GM19328 (cell line): ENCODE results near the gene STAG1.
"Not testable (repeated sequence)": the region's sequence is repeated elsewhere in the genome, so short reads cannot be mapped to it uniquely, and the experiment has no call there.

Experiments used
- ATAC-seq: cut with Tn5 transposase; IDR thresholded peaks from one replicate; pipeline ENCODE4 v1.9.1; 2021; ENCODE audit warnings: mild to moderate bottlenecking, moderate library complexity; ENCODE audit not compliant: unreplicated experiment

STAG1 gene

DNA sequence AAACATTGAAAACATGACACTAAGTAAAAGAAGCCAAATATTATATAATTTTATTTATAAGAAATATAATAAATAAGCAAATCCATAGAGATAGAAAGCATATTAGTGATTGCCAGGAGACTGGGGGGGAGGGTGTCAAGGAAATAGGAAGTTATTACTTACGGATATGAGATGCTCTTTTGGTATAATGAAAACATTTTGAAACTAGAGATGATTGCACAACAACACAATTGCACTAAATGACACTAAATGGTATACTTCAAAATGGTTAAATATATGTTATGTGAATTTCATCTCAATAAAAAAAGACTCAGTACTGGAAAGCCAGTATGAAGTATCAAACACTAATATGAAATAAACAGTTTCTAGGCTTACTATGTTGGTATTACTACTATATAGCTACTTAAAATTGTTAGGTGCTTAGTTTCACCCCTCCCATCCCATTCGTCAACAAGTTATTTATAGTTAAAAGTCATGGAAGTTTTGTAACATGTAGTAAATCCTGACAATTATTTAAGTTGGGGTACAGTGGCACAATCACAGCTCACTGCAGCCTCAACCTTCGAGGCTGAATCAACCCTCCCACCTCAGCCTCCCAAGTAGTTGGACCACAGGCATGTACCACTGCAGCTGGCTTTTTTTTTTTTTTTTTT lies 43.7 kb downstream of the STAG1 start:
- ATAC-seq = no peak

DNA sequence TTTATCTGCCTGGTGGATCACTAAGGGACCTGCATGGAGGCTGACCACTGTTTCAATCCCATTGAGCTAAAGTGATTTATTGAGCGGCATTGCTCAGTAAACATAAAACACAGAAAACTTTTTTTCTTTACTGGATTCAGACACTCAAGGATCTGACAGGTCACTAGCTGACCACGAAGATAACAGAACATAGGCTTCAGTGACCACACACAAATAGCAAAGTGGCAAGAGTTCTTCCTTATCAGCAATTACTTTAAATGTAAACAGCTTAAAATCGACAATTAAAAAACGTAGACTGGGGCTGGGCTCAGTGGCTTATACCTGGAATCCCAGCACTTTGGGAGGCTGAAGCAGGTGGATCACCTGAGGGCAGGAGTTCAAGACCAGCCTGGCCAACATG lies 48.7 kb downstream of the STAG1 start:
- no peak for ATAC-seq

DNA sequence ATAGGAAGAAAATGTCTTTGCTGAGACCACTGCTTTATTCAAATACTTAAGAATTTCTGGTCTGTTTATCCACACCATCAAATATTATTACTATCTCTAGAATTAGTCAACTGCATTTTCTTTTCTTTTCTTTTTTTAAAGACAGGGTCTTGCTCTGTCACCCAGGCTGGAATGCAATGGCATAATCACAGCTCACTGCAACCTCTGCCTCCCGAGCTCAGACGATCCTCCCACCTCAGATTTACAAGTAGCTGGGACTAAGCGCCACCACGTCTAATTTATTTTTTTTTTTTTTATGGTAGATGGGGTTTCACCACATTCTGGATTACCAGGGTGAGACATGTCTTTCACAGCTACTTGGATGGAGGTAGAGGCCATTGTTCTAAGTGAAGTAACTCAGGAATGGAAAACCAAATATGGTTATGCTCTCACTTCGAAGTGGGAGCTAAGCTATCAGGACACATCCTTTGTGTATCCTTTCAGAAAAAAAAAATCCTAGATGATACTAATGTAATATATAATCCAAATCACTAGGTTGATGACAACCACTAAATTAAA lies 52.8 kb downstream of the STAG1 start:
- ATAC-seq = no peak

DNA sequence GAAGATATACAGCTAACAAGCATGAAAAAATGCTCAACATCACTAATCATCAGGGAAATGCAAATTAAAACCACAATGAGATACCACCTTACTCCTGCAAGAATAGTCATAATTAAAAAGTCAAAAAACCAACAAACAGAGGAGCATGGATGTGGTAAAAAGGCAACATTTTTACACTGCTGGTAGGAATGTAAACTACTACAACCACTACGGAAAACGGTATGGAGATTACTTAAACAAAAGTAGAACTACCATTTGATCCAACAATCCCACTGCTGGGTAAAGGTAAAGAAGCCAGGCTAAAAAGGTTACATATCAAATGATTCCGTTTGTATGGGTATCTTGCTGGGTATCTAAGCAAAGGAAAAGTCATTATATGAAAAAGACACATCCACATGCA lies 53.8 kb downstream of the STAG1 start:
- ATAC-seq = no peak

DNA sequence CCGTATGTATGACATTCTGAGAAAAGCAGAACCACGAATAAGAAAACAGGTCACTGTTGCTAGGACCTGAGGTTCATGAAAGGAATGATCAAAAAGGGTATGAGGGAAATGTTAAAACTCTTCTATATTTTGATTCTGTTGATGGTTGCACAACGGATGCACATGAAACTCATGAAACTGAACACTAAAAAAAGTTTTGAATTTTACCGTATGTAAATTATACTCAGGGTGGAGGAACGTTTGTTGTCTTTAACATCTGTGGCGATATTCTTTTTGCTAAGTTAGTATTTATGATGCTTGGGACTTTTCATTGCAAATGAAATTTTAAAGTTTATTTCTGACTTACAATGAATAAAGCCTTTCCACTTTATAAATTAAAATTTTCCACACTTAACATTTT lies 55.4 kb downstream of the STAG1 start:
- no peak for ATAC-seq

DNA sequence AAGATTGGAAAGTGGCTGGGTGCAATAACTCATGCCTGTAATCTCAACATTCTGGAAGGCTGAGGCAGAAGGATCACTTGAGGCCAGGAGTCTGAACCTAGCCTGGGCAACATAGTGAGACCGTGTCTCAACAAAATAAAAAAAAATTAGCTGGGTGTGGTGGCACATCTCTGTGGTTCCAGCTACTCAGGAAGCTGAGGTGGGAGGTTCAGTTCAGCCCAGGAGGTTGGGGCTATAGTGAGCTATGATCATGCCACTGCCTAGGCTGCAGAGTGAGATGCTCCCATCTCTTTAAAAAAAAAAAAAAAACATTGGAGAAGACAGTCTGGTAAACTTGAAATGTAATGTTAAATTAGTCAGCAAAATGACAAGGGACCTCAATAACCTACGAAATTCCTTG lies 57.9 kb downstream of the STAG1 start:
- ATAC-seq = no peak

DNA sequence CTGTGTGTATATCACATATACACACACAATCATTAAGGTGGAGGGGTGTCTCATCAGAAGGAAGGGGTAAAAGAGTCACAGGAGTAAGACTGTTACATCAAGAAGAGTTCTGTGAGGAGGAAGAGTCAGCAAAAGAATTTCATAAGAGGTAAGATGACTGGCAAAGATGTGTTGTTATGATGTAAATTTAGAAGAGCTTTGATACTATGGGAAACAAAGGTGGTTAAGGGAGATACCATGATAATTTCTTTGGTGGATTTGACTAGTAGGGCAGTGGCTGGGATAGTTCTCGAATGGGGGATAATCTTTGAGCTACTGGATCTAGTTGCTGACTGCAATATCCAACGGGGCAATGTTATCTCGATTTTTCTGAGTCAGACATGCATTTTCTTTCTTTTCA lies 61.6 kb downstream of the STAG1 start:
- no peak for ATAC-seq

DNA sequence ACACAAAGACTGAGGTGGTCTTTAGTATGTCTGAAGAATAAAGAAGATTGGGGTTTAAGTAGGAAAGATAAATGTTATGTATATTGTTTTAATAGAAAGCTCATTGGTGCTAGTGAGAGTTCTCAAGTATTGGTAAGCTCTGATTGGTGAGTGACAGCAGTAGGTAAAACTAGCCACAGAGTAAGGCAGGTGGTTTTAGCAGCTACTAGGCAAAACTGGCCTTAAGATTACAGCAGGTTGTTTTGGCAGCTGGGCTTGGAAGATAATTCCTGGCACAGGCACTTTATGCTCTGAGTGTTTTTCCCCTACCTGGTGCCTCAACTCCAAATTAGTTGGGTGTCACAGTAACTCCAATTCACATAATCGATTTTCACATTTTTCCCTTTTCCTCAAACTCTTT lies 66.3 kb downstream of the STAG1 start:
- ATAC-seq = no peak

DNA sequence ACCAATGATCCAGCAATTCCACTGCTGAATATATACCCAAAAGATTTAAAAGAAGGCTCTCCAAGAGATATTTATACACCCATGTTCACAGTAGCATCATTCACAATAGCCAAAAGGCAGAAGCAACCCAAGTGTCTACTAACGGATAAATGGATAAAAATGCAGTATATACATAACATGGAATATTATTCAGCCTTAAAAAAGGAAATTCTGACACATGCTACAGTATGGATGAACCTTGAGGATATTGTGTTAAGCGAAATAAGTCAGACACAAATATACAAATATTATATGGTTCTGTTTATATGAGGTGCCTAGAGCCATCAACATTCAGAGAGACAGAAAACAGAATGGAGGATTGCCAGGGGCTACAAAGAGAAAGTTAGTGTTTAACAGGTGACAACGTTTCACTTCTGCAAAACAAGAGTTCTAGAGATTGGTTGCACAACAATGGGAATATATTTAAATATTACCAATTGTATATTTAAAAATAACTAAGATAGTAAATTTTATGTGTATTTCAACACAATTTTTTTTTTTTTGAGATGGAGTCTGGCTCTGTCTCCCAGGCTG lies 69.4 kb downstream of the STAG1 start:
- ATAC-seq = no peak

DNA sequence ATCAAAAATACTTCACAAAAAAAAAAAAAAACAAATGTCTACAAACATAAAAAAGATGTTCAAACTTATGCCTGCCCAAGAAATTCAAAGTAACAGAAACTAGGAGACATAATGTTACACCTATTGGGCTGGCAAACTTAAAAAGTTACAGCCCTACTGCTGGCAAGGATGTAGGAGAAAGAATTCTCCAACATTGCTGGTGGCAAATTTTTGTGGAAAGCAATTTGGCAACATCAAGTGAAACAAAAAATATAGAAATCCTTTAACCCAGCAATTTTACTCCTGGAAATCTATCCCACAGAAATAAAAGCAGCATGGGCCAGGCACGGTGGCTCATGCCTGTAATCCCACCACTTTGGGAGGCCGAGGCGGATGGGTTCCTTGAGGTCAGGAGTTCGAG lies 73.2 kb downstream of the STAG1 start:
- ATAC-seq = no peak

DNA sequence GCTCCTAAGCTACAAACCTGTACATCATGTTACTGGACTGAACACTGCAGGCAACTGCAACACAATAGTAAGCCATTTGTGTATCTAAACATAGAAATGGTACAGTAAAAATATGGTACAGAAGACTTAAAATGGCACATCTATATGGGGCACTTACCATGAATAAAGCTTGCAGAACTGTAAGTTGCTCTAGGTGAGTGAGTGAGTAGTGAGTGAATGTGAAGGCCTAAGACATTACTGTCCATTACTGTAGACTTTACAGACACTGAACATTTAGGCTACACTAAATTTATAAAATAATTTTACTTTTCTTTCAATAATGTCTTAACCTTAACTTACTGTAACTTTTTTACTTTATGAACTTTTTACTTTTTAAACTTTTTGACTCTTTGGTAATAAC lies 76.2 kb downstream of the STAG1 start:
- no peak for ATAC-seq

DNA sequence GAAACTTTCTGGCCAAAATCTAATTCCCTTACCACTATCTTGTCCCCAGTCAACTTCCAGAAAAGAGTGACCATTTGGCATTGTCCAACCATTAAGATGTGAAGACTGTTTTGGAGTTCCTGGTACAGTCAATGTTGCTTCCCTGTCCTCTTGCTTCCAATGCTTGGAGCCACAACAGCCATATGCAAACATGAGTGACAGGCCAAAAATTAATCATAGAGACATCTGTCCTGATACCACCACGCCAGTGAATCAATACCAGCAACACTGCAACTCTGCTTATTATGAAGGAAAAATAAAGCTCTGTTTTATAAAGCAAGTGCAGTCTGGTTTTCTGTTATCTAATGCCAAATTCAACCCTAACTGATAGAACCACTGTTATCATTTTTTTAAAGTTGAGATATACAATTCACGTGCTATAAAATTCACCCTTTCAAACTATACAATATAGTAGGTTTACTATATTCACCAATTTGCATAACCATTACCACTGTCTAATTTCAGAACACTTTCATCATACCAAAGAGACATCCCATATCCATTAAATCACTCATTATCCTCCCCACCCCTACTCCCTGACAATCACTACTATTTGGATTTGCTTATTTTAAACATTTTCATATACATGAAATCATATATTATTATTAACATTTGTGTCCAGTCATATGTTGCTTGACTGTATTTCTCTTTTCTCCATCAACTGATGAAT lies 76.9 kb downstream of the STAG1 start:
- no peak for ATAC-seq

DNA sequence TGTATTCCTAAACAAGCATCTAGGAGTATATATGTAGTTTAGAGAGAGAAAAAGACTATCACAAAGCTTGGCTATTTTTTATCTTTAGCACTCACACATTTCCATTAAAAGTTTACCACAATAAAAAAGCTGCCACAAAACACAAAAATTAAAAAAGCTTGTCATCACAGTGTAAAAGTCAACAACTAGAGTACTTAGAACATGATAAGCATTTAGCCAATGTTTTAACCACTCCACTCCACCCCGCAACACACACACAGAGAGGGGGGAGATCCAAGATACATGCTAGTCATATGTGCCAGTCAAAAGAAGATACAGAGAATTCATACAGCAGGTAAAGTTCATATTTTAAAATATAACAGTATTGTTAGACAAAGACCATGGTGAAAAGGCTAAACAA lies 79.7 kb downstream of the STAG1 start:
- ATAC-seq = no peak

DNA sequence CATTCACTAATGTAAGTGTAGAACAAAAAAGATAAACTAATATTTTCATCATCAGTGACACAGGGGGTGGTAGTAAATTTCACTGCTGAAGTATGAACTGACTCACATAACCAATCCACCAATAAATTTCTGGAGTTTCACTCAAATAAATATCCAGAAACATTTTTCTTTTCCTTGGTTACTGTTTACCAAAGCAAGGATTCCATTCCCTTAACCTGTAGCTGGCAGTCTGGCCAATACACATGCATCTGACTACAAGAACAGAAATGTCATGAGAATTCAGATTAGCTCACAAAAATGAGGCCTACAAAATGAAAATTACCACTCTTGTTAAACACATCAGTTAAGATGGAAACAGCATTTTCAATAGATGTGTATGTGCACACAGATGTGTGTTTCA lies 80.3 kb downstream of the STAG1 start:
- ATAC-seq = no peak

DNA sequence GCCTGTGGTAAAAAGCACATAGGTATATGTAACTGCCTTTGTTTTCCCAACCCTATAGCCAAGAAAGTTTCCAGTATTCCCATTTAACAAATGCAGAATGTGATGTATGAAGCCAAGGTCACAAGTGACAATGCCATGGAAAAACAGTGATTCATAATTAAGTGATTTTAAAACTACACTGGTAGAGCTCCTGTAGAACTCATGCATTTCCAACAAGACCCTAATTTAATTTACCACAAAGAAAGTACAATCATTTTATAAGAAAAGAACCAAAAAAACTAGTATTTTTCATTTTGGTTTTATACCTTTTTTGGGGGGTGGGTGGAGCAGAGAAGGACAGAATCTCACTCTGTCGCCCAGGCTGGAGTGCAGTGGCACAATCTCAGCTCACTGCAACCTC lies 82.0 kb downstream of the STAG1 start:
- ATAC-seq = no peak

DNA sequence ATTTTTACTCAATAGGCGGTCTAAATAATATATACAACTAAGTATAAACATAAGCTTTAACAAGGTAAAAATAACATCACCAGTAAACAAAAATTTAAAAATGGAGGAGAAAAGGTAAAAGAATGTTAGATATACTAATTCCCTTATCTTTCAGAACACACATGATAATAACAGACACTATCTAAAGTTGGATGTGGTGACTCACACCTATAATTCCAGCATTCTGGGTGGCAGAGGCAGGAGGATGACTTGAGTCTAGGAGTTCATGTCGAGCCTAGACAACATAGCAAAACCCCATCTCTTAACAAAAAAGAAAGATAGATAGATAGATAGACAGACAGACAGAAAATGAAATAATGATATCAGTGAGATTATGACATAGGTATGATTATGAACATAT lies 85.1 kb downstream of the STAG1 start:
- no peak for ATAC-seq

DNA sequence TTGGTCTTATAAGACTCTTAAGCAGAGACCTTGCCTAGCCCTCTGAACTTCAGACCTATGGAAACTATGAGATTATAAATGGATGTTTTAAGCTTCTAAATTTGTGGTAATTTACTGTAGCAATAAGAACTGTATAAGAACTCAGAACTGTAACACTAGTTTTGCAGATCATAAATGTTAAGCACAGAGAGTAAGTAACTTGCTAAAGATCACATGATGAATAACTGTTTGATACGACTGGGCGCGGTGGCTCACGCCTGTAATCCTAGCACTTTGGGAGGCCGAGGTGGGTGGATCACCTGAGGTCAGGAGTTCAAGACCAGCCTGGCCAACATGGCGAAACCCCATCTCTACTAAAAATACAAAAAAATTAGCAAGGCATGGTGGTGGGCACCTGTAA lies 85.9 kb downstream of the STAG1 start:
- ATAC-seq = not testable (repeated sequence)

DNA sequence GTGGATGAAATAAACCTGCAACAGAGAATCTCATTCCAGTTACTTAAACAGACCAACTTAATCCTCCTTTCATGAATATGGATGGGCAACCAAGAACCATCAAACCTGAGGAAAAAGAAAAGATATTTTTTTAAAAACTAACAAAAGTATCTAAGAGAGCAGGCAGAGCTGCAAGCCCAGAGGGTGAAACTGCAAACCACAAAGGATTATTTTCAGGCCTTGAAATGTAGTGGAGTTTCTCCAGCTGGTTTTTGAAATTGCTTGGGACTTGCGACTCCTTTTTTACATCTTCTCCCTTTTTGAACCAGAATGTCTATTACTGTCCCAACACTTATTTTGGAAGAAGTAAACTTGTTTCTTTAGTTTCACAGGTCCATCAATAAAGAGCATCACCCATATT lies 87.4 kb downstream of the STAG1 start:
- ATAC-seq = no peak

DNA sequence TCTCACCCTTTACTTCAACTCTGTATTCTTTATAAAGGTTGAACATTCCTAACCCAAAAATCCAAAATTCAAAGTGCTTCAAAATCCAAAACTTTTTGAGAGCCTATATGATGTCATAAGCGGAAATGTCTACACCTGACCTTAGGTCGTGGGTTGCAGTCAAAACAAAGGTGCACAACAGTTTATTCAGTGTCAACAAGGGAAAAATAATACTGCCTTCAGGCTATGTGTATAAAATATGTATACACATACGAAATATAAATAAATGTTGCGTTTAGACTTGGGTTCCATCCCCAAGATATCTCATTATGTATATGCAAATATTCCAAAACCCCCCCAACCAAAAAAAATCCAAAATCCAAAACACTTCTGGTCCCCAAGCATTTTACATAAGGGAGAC lies 90.9 kb downstream of the STAG1 start:
- no peak for ATAC-seq

DNA sequence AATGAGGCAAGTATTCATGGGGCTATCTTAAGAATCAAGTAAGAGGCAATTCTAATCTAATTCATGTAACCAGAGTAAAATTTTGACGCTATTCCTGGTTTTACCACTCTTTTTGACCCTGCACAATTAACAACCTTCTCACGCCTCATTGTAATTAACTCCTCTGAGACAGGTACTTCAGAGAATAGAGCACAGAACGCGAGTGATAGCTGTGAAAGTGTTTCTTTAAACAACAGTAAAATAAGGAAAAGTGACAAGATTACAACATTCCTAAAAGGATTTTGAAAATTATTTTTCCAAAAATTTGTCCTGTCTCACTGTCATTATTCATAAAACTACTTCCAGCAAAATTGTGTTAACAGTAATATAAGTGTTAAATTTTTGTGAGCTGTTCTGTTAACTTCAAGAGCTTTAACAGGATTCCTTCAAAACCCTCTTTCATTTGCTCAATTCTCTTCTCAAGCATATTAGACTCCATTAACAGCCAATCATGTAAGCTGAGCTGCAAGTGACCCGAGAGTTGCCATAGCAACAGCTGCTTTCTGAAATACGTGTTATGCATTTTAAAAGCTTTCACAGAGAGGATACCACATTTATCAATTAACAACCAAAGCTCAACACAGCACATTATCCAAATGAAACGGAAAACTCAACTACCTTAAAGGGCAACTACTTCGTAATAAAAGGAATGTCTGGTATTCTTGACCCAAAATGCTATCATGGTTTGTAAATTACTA lies 93.1 kb downstream of the STAG1 start:
- no peak for ATAC-seq

DNA sequence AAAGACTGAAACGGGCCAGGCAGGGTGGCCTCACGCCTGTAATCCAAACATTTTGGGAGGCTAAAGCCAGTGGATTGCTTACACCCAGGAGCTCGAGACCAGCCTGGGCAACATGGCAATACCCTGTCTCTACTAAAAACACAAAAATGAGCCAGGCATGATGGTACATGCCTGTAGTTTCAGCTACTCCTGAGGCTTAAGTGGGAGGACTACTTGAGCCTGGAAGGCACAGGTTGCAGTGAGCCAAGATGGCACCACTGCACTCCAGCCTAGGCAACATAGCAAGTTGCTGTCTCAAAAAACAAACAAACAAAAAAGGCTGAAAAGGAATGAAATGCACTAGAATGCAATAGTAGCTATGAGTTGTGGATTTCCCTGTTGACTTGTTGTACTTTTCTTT lies 94.7 kb downstream of the STAG1 start:
- no peak for ATAC-seq

DNA sequence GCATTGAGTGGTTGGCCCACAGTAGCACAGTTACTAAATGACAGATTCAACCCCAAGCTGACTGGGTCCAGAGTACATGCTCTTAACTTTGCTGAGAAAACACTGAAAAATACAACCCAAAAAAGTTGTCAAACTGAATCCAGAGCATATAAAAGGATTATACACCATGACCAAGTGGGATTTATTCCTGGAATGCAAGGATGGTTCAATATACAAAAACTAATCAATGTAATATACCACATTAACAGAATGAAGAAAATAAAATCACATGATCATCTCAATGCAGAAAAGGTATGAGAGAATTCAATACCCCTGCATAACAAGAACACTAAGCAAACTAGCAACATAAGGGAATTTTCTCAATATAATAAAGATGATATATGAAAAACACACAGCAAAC lies 98.5 kb downstream of the STAG1 start:
- no peak for ATAC-seq
